Stimulated activated CD8-positive, alpha-beta memory T cell treated with anti-CD3 and anti-CD28 coated beads, Interleukin-4, amount 100 ng/mL, for 48 hours (primary cell): ENCODE data around the gene ARHGAP10.
A peak's percentile ranks its signal among the peaks of the same experiment; 100 is the strongest.
"Not testable (repeated sequence)": the region's sequence is repeated elsewhere in the genome, so short reads cannot be mapped to it uniquely, and the experiment has no call there.

ENCODE experiments used
- DNase-seq: peaks from one replicate; pipeline ENCODE4 v3.0.0-alpha.2; 2020

The ARHGAP10 gene

DNA sequence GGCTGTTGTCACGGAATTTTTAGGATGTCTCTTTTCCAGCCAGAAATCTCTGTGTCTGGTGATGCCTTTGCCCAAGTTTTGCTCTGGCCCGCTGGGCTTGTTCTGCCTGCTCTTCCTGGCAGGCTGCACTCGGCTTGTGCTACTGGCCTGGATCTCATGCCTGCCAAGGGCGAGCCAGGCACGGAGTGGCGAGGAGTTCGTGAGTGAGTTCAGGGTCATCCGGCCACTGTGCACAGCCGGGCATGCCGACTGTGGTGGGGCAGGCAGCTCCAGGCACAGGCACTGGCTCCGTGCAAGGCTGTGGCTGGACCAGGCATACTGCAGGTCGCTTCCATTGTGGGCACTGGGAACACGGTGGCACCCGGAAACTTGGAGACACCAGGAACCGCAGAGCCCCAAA is 129.1 kb downstream of the ARHGAP10 start:
- DNase-seq: no peak

GRCh38 chr4:147862043-147862692 is 130.3 kb downstream of the ARHGAP10 start:
- DNase-seq: no peak

DNA sequence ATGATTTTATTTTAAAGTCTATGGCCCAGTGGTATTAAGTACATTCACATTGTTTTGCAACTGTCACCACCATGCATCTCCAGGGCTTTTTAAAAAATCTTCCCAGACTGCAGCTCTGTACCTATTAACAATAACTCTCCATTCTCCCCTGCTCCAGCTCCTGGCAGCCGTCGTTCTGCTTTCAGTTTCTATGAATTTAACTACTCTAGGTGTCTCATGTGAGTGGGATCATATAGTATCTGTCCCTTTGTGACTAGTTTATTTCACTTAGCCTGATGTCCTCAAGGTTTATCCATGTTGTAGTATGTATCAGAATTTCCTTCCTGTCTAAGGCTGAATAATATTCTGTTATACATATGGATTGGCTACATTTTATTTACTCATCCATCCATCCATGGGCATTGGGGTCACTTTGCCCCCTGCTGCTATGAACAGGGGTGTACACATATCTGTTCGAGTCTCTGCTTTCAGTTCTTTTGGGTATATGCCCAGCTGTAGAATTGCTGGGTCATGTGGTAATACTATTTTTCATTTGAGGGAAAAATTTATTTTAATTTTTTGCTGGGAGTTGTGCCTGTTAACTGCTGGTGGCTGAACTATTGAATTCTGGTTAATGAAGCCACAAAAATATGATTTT is 131.3 kb downstream of the ARHGAP10 start:
- DNase-seq: no peak

- DNase-seq: no peak
Observed at GRCh38 chr4:147863808-147864472, 132.1 kb downstream of the ARHGAP10 start.

GRCh38 chr4:147864607-147865006 is 132.7 kb downstream of the ARHGAP10 start:
- no peak for DNase-seq

DNA sequence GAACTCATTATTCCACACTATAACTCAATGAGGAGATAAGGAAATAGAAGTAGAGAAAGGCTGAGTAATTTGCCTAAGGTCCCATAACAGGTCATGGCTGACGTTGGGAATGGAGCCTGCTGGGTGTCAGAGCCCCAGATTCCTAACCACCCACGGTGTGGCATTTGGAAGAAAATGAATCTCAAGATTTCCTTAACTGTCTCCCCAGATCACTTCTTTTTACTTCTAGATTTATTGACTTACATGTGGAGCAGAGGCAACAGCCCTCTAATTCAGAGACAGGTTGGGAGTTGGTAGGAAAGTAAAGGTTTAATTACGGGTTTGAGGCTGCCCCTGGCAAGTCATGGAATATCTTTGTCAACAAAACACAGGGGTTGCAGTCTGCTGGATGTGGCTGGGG is 134.0 kb downstream of the ARHGAP10 start:
- DNase-seq: no peak

DNA sequence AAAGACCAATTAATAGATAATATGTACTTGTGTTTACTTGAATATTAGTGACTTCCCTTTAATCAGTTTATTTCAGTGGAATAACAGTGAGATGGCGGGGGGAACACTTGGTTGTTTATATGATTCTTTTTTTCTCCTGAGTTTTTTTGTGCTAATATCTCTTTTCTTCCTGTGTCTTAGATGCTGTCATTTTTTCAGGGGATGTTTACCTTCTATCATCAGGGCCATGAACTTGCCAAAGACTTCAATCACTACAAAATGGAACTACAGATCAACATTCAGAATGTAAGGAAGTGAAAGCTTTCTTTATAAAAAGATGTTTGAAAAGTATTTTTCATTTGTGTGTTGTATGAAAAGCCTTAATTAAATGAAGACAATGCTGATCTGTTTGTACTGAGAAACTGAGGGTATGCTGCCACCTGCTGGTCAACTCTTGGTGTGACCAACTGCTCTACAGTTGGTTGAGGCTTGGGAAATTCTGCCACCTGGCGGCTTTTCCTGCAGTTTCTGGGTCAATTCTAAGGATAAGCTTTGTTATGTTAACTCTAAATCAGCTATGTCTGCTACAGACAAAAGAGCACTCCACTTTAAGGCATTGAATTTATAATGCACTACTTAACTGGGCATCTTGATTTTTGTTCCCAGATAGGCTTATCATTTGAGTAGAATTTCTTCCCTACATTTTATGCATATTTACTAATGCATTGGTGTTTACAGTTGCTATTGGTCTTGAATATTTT is 134.8 kb downstream of the ARHGAP10 start:
- DNase-seq: peak; percentile 98

- no peak for DNase-seq
Observed at GRCh38 chr4:147874109-147874508, 142.2 kb downstream of the ARHGAP10 start.

DNA sequence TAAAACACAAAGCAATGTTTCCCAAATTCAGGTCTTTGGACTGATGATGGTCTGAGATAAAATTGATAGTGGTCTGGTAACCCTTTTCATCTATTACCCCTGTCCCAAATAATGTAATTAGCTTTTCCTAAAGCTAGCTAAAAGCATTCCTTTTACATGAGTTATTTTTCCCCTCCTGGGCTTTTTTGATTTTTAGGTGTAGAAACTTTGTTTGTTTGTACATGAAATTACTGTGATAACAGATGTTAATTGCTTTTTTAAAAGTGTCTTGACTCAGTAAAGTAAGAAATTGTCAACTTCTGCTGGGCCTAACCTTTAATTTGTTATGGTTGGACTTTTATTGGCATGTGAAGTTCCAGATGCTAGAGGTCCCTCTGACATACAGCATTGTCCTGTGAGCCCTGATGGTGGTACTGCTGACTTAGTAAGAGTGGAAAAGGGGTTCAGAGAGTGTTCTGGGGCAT is 145.5 kb downstream of the ARHGAP10 start:
- no peak for DNase-seq

- no peak for DNase-seq
Observed at GRCh38 chr4:147879676-147880075, 147.8 kb downstream of the ARHGAP10 start.

DNA sequence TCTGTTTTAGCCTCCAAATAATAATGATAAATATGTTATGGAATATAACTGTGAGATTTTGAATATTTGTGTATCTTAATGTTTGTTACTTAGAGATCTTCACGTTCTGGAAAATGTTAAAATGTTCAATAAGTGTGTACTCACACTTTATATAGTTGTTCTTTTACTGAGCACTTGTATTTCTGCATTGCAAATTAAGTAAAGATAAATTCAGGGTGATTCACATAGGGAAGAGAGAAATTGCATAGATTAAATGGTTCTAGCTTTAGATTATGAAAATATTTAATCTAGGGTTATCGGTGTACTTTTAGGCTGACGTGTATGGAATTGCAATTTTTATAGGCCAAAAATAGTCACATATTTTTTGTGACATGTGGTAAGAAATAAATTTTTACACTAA is 148.6 kb downstream of the ARHGAP10 start:
- no peak for DNase-seq

DNA sequence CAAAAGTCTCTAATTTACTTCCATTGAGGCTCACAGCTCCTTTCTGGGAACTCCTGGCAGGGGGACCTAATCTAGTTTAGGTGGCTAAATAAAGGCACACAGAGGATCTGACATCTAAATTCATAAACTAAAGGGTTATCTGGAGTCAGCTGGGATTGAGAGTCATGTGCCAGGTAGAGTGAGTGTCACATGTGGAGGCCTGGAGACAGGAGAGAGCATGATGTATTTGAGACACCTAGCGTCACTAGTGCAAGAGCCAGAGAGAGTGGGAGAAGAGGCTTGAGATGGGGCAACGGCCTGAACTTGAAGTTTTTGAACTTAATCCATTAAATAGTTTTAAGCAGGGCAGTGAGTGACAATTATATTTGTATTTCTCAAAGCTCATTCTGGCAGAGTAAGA is 152.6 kb downstream of the ARHGAP10 start:
- DNase-seq: no peak

- not testable (repeated sequence) for DNase-seq
Observed at GRCh38 chr4:147885216-147885615, 153.3 kb downstream of the ARHGAP10 start.

DNA sequence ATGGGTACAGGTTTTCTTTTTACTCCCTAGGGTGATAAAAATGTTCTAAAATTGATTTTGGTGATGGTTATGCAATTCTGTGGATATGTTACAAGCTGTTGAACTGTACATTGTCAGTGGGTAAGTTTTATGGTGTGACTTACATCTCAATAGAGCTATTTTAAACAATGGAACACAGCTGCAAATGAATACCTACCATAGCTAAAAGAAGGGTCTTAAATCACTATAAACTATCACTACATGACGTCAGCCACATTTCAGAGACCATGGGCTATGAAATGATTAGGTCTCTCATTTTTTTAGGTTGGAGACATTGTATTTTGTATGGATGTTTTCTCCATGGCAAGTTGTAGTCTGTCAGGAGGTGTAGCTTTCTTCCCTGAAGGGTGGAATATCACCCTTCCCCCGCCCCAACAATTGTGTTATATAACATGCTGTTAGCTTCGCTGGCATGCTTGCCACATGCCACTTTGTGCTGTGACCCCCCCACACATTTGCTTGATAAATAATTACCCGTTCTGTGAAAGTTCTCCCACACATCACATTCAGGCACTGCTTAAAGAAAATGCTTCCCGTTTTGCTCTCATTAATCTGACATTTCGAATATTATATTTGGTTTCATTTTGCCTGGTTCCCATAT is 159.7 kb downstream of the ARHGAP10 start:
- no peak for DNase-seq

DNA sequence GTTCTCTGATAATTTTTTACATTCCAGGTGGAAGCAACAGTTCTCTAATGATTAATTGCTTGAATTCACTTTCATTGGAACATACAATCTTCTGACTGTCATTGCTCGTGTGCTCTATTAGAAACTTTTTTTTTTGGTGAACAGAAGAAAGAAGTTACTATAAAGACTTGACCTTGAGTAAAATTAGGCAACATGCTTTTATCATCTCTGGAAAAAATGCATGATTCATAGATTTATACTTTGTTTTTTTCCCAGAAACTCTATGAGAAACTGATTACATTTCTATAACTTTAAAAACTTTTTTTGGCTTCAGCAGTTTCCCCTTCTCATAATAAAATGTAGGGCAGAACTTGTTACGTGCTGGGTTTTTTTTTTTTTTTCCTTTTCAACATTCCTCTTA is 167.6 kb downstream of the ARHGAP10 start:
- no peak for DNase-seq

GRCh38 chr4:147901388-147901787 is 169.5 kb downstream of the ARHGAP10 start:
- no peak for DNase-seq

DNA sequence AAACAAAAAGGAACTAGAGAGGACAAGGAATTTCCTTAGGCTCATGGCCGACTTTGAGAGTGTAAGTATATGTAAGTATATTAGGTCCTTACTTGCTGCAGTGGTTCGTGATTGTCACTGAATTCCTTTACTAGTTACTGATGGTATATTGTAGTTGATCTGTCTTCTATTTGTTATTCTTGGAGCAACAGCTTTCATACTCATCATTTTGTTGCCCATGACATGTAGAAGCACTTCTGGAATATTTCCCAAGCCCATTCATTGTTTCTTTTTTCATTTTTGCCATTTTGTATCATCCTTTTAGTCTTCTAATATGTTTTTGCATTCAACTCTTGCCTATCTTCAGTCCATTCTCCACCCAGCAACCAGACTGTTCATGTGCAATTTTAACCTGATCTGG is 170.0 kb downstream of the ARHGAP10 start:
- DNase-seq: no peak

DNA sequence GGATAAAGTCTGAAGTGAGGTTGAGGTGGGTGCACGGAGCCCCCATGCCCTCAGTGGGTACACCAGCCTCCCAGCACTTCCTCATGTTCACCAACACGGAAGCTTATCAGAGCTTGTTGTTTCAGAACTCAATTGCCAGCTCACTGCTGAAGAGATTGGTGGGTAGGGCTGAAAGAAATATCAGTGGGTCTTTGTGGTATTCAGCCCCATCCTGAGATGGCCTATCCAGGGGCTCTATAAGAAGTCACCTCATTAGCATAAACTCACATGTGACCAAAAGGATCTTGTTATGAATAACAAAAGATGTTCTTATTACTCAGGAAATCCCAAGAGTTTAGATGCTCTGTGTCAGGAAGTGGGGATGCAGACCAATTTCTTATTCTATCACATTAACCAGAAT is 177.3 kb downstream of the ARHGAP10 start:
- DNase-seq: no peak

DNA sequence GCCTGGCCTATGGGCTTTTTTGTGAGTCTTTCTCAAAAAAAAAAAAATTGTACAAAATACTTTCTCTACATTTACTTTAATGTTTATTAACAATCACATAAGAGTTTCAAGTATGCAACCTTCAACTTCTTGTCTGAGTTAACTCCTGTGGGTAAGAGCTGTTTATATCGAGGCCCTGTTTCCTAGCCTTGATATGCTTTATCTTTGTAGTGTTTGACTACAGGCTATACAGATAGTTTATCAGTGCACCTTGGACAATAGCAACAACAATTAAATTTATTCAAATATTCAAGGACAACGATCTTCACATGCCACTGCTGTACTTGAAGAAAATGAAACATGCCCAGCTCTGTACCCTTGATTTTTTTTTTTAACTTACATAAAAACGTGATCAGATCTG is 178.4 kb downstream of the ARHGAP10 start:
- no peak for DNase-seq

GRCh38 chr4:147912106-147912505 is 180.2 kb downstream of the ARHGAP10 start:
- not testable (repeated sequence) for DNase-seq

DNA sequence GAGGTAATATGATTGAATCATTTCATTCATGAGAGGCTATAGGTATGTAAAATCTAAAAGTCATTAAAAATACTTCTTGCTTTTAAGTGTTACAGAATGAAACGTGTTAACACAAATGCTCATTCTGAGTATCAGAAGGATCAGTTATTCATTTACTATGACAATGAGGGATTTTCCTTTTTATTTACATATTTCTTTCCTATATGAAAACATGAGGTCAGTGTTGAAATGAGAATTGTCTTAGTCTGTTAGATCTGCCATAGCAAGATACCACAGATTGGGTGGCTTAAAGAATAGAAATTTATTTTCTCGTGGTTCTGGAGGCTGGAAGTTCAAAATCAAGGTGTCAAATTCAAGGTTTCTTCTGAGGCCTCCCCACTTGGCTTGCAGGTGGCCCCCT is 181.2 kb downstream of the ARHGAP10 start:
- no peak for DNase-seq

DNA sequence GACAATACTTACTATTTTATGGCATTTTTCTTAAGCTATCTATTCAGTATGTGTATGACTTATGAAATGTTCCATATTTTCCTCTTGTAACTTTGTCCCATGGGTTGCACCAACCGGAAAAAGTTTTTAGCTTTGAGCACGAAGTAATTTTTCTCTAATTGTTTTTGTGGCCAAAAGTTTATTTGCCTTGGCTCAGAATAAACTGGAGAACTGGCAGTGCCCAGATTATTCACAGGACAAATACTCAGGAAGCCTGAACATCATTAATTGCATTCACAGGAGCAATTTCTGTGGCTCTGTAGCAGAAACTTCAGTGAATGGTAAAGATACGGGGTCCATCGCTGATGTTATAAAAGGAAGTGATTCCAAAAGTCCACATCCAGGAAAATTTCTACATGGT is 184.5 kb downstream of the ARHGAP10 start:
- DNase-seq: no peak

DNA sequence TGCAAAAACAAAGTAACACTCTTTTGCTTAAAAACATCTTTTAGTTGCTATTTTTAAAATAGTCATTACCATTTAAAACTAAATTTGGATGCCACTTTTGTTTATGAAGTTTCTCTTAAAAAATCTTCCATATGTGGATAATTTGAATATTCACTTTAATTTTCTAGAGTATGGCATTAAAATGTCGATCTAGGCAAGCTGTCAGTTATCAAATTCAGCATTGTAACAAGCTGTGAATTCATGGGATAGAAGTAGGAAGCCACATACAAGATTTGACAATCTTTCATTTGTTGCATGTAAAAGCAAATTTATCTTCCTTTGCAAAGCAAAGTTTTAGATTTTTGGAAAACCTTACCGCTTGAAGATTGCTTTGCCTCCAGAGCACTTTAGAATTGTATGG is 191.5 kb downstream of the ARHGAP10 start:
- DNase-seq: no peak
